Panc1 (cell line): Measurements from ENCODE around the gene LSG1. TPM values are rescaled to one million over a fixed set of nuclear protein-coding genes. Genes with fewer than 3 reads are reported as not detected.

ENCODE experiments used
- ATAC-seq: fragments of 200-7000 bp; cut with Tn5 transposase; 2 replicates; pipeline ENCODE4 v1.9.1; 2020; ENCODE audit warnings: mild to moderate bottlenecking, moderate library complexity
- BruUV-seq: library from RNA; stranded (reverse); fragments of 400-500 nt; replicated peaks from 2 replicates; lab custom pipeline; 2021; lab: Mats Ljungman, UMichigan
- CTCF ChIA-PET: fragments of 300-600 bp; sonication (Branson Sonifier 250); formaldehyde crosslinking; loops from one replicate; lab custom pipeline; 2022; ENCODE audit warnings: antibody characterized with exemption; lab: Charles Lee
- POLR2A ChIA-PET: fragments of 300-600 bp; sonication (Branson Sonifier 250); formaldehyde crosslinking; loops from one replicate; lab custom pipeline; 2022; ENCODE audit warnings: antibody characterized with exemption; lab: Charles Lee
- DNase-seq: peaks from one replicate; pipeline ENCODE4 v3.0.0-alpha.2; 2010; ENCODE audit warnings: low read depth, low spot score
- H3K27ac ChIP-seq: 2 replicates; pipeline ENCODE4 v1.5.1; 2011; ENCODE audit warnings: mild to moderate bottlenecking, low read length, inconsistent platforms
- H3K27me3 ChIP-seq: fragments of 200-500 bp; sonication (Bioruptor generic); 2 replicates; pipeline ENCODE4 v1.6.0; 2014; ENCODE audit warnings: low read length, inconsistent platforms; ENCODE audit not compliant: control insufficient read depth, insufficient read depth
- H3K36me3 ChIP-seq: fragments of 200-500 bp; sonication (Bioruptor generic); 2 replicates; pipeline ENCODE4 v1.5.1; 2014; ENCODE audit warnings: inconsistent platforms, mild to moderate bottlenecking, low read length, moderate library complexity; ENCODE audit not compliant: control insufficient read depth, insufficient read depth
- H3K4me1 ChIP-seq: 2 replicates; pipeline ENCODE4 v1.5.1; 2011; ENCODE audit warnings: inconsistent platforms, mild to moderate bottlenecking, low read length, moderate library complexity; ENCODE audit not compliant: control insufficient read depth, insufficient read depth
- H3K4me3 ChIP-seq, 2 experiments: 2 replicates each; pipeline ENCODE4 v1.5.1; 2011 to 2012; ENCODE audit warnings: low read depth in 2 of 2, low read length in 2 of 2, mild to moderate bottlenecking in 2 of 2, inconsistent platforms in 1 of 2, moderate library complexity in 1 of 2
- H3K9me3 ChIP-seq: fragments of 200-500 bp; sonication (Bioruptor generic); 2 replicates; pipeline ENCODE4 v1.5.1; 2014; ENCODE audit warnings: low read depth, mild to moderate bottlenecking, inconsistent platforms, low read length, moderate library complexity; ENCODE audit not compliant: control insufficient read depth, insufficient read depth
- POLR2AphosphoS5 ChIP-seq: IDR thresholded peaks from 2 replicates; pipeline ENCODE4 v1.6.1; 2012; ENCODE audit warnings: mild to moderate bottlenecking, low read depth, low read length, moderate library complexity
- SIN3A ChIP-seq: IDR thresholded peaks from 2 replicates; pipeline ENCODE4 v1.6.1; 2012; ENCODE audit warnings: low read depth, mild to moderate bottlenecking, low read length, moderate library complexity, borderline replicate concordance; ENCODE audit not compliant: insufficient read depth
- TCF7L2 ChIP-seq: IDR thresholded peaks from 2 replicates; pipeline ENCODE4 v1.6.1; 2011; ENCODE audit warnings: mild to moderate bottlenecking, low read depth, low read length, inconsistent platforms
- in situ Hi-C: cut with HindIII; loops from 2 replicates; pipeline ENCODE4 v1.10.0; 2016; ENCODE audit warnings: low sequenced_read_pairs, low pct_unique_long_range_greater_than_20kb
- intact Hi-C: fragments of 100-400 bp; cut with micrococcal nuclease; formaldehyde crosslinking; loops from one replicate; pipeline ENCODE4 v1.10.0; 2022; ENCODE audit not compliant: unreplicated experiment
- total RNA-seq: library from RNA; stranded (reverse); gene quantifications from one replicate; pipeline ENCODE4 v1.2.1, GENCODE V29; 2021; ENCODE audit not compliant: unreplicated experiment
- TF ChIP-seq, protein P1 (sequence below), 2 experiments: IDR thresholded peaks; 2 replicates each; pipeline ENCODE4 v1.6.1; 2011 to 2012; ENCODE audit warnings: low read depth in 2 of 2, control low read depth in 1 of 2, low read length in 1 of 2, mild to moderate bottlenecking in 1 of 2, moderate library complexity in 1 of 2; ENCODE audit not compliant: insufficient read depth in 1 of 2
- TF ChIP-seq, protein P2 (sequence below): fragments of 450-650 bp; IDR thresholded peaks from 2 replicates; pipeline ENCODE4 v1.5.1; 2017; ENCODE audit warnings: mild to moderate bottlenecking

The LSG1 gene
- total RNA-seq, 1 experiment from 2014 or later: 72.9 TPM

DNA sequence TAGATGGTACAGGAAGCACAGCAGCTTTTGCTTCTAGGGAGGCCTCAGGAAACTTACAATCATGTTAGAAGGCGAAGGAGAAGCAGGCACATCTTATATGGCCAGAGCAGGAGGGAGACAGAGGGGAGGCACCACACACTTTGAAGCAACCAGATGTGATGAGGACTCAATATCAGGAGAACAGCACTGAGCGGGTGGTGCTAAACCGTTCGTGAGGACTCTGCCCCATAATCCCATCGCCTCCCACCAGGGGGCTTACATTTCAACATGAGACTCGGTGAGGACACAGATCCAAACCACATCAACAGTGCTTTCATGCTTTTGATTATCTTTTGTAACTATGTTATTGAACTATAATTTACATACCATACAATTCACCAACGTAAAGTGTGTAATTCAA is 31.2 kb downstream of the LSG1 start:
- Histone ChIP-seq H3K36me3 (peaks cover 32% of the 10 kb centered on the region), H3K27ac (no peak overlapping the region), H3K4me1 (no peaks in the 10 kb centered on the region), H3K4me3 (no peak overlapping the region), H3K27me3 (no peaks in the 10 kb centered on the region), H3K9me3 (no peaks in the 10 kb centered on the region)
- ChIA-PET POLR2A (no interaction called here), CTCF (no interaction called here)
- TF ChIP-seq, protein P1, sequence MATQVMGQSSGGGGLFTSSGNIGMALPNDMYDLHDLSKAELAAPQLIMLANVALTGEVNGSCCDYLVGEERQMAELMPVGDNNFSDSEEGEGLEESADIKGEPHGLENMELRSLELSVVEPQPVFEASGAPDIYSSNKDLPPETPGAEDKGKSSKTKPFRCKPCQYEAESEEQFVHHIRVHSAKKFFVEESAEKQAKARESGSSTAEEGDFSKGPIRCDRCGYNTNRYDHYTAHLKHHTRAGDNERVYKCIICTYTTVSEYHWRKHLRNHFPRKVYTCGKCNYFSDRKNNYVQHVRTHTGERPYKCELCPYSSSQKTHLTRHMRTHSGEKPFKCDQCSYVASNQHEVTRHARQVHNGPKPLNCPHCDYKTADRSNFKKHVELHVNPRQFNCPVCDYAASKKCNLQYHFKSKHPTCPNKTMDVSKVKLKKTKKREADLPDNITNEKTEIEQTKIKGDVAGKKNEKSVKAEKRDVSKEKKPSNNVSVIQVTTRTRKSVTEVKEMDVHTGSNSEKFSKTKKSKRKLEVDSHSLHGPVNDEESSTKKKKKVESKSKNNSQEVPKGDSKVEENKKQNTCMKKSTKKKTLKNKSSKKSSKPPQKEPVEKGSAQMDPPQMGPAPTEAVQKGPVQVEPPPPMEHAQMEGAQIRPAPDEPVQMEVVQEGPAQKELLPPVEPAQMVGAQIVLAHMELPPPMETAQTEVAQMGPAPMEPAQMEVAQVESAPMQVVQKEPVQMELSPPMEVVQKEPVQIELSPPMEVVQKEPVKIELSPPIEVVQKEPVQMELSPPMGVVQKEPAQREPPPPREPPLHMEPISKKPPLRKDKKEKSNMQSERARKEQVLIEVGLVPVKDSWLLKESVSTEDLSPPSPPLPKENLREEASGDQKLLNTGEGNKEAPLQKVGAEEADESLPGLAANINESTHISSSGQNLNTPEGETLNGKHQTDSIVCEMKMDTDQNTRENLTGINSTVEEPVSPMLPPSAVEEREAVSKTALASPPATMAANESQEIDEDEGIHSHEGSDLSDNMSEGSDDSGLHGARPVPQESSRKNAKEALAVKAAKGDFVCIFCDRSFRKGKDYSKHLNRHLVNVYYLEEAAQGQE (IDR thresholded peaks at IDR 0.05; ENCODE audit: insufficient read depth in 1 of 2, low read depth in 2 of 2, low read length in 1 of 2): no peak
- TF ChIP-seq TCF7L2 (no peak), POLR2AphosphoS5 (no peak), SIN3A (no peak)
- TF ChIP-seq, protein P2, sequence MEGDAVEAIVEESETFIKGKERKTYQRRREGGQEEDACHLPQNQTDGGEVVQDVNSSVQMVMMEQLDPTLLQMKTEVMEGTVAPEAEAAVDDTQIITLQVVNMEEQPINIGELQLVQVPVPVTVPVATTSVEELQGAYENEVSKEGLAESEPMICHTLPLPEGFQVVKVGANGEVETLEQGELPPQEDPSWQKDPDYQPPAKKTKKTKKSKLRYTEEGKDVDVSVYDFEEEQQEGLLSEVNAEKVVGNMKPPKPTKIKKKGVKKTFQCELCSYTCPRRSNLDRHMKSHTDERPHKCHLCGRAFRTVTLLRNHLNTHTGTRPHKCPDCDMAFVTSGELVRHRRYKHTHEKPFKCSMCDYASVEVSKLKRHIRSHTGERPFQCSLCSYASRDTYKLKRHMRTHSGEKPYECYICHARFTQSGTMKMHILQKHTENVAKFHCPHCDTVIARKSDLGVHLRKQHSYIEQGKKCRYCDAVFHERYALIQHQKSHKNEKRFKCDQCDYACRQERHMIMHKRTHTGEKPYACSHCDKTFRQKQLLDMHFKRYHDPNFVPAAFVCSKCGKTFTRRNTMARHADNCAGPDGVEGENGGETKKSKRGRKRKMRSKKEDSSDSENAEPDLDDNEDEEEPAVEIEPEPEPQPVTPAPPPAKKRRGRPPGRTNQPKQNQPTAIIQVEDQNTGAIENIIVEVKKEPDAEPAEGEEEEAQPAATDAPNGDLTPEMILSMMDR: no peak; the same call in 1 of the 2 replicates
- in situ Hi-C loops (no loop called here), intact Hi-C loops (no loop called here)
- BruUV-seq: TSS peak; percentile 80
- DNase-seq (no peak), ATAC-seq (peak; percentile 52; the same call in 1 of the 2 replicates)

DNA sequence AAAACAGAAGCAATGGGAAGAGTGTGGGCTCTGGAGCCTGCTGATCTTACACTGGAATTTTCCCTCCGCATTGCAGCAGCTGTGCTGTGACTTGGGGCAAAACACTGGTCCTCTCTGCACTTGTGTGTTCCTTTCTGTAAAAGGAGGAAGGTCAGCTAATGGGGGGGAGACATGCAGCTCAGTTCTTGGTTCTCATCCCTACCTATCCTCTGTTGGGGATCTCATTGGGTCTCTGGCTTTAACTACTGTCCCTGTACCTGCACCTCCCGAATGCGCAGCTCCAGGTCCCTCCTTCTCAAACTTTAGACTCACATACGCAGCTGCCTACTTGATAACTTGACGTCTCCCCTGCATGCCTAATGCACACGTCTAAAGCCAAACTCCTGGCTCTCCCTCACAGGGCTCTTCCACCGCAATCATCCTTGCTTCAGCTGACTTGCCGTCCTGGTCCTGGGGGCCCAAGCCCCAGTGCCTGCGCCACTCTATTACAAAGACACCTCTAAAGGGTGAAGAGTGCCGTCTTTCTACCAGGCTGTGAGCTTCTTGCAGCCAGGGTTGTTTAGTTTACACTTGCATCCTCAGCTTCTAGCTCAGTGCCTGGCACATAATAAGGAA is 32.9 kb downstream of the LSG1 start:
- no TSS peak for BruUV-seq
- no peak for DNase-seq
- TF ChIP-seq, protein P2: no peak
- TF ChIP-seq POLR2AphosphoS5 (no peak), SIN3A (no peak), TCF7L2 (no peak)
- TF ChIP-seq, protein P1 (IDR thresholded peaks at IDR 0.05; ENCODE audit: insufficient read depth in 1 of 2, low read depth in 2 of 2, low read length in 1 of 2): no peak
- Histone ChIP-seq H3K27me3 (no peaks in the 10 kb centered on the region), H3K4me3 (no peak overlapping the region), H3K9me3 (no peaks in the 10 kb centered on the region), H3K36me3 (peaks cover 18% of the 10 kb centered on the region; the same call in 1 of the 2 replicates), H3K4me1 (no peaks in the 10 kb centered on the region), H3K27ac (no peak overlapping the region)
- in situ Hi-C loops (no loop called here), intact Hi-C loops (no loop called here)
- POLR2A ChIA-PET: interaction anchor here (0.7 kb wide), 1 partner anchor 89 kb away, joined by 4 read pairs; no protein-coding TSS in a partner anchor
- CTCF ChIA-PET: no interaction called here
- no peak for ATAC-seq
